22Rv1 (cell line): Measurements from ENCODE around the gene PKN2.

ENCODE experiments used
- ZFX ChIP-seq: fragments of 450-650 bp; IDR thresholded peaks from 2 replicates; pipeline ENCODE4 v1.6.1; 2017; ENCODE audit warnings: antibody characterized with exemption, borderline replicate concordance
- TF ChIP-seq, protein P1 (sequence below): fragments of 450-650 bp; IDR thresholded peaks from 2 replicates; pipeline ENCODE4 v1.5.1; 2017; ENCODE audit warnings: mild to moderate bottlenecking

DNA sequence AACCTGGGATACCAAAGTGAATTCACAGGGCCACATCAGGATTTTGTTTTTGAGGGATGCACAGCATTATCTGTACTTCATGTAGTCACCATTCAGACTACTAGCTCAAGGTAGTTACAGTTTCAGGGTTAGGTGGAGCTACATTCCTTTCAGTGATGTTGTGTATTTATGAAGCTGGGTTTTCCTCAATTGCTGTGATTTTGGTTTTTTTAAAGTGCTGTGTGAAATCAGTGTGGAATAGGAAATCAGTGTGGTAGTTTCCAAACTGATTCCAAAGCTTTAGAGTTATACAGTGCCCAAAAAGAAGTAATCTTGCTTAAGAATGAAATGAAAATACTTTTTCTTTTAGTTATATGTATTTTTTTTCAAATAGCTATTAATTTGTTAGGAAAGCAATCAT lies 95.8 kb downstream of the PKN2 start:
- TF ChIP-seq, protein P1, sequence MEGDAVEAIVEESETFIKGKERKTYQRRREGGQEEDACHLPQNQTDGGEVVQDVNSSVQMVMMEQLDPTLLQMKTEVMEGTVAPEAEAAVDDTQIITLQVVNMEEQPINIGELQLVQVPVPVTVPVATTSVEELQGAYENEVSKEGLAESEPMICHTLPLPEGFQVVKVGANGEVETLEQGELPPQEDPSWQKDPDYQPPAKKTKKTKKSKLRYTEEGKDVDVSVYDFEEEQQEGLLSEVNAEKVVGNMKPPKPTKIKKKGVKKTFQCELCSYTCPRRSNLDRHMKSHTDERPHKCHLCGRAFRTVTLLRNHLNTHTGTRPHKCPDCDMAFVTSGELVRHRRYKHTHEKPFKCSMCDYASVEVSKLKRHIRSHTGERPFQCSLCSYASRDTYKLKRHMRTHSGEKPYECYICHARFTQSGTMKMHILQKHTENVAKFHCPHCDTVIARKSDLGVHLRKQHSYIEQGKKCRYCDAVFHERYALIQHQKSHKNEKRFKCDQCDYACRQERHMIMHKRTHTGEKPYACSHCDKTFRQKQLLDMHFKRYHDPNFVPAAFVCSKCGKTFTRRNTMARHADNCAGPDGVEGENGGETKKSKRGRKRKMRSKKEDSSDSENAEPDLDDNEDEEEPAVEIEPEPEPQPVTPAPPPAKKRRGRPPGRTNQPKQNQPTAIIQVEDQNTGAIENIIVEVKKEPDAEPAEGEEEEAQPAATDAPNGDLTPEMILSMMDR, result no peak
- TF ChIP-seq ZFX, result no peak
